Ovary (tissue), 3 donors: Measurements from ENCODE around the gene PPP1R13B.

Experiments
- CTCF ChIP-seq, 3 donors: fragments of 450-650 bp in 2 of 3; fragments of 200-600 bp in 1 of 3; IDR thresholded peaks; one replicate each; pipeline versions ENCODE4 v1.5.1 to v1.8.0; 2016 to 2022; ENCODE audit warnings: antibody characterized with exemption in 3 of 3, mild to moderate bottlenecking in 1 of 3
- POLR2A ChIP-seq: fragments of 450-650 bp; IDR thresholded peaks from one replicate; pipeline ENCODE4 v1.6.1; 2017; ENCODE audit warnings: antibody characterized with exemption, mild to moderate bottlenecking, moderate library complexity
- donor health status: DM: no; HTN: no; CAD: no.

- TF ChIP-seq CTCF (IDR thresholded peaks at IDR 0.05): no peak
- no peak for TF ChIP-seq POLR2A
Observed at GRCh38 chr14:103875010-103875409, 27.6 kb upstream of the PPP1R13B start.
